ENCODE measurements around the gene GUCY1A1.

GRCh38 chr4:155703486-155704247 lies 37.0 kb downstream of the GUCY1A1 start:
- no peak for TF ChIP-seq CTCF (conservative IDR thresholded peaks at IDR 0.05; ENCODE audit: low read depth, low read length)
- no peak for TF ChIP-seq USF2 (IDR thresholded peaks at IDR 0.05; ENCODE audit: low read depth, low read length)
- no peak for TF ChIP-seq POLR2A (IDR thresholded peaks at IDR 0.05; ENCODE audit: low read depth, low read length)
- TF ChIP-seq RFX5 (IDR thresholded peaks at IDR 0.05; ENCODE audit: low read depth, low read length) = no peak
- TF ChIP-seq CHD1 (IDR thresholded peaks at IDR 0.05; ENCODE audit: low read depth, low read length) = no peak
- TF ChIP-seq RCOR1 (IDR thresholded peaks at IDR 0.05; ENCODE audit: insufficient replicate concordance, low read length) = no peak
- TF ChIP-seq RAD21 (IDR thresholded peaks at IDR 0.05; ENCODE audit: low read length) = no peak
- TF ChIP-seq CEBPB (IDR thresholded peaks at IDR 0.05; ENCODE audit: low read depth, low read length) = no peak
- no peak for TF ChIP-seq MXI1 (IDR thresholded peaks at IDR 0.05; ENCODE audit: borderline replicate concordance, low read depth, low read length)
